ENCODE results near the gene KCNK13.

KCNK13 gene

DNA sequence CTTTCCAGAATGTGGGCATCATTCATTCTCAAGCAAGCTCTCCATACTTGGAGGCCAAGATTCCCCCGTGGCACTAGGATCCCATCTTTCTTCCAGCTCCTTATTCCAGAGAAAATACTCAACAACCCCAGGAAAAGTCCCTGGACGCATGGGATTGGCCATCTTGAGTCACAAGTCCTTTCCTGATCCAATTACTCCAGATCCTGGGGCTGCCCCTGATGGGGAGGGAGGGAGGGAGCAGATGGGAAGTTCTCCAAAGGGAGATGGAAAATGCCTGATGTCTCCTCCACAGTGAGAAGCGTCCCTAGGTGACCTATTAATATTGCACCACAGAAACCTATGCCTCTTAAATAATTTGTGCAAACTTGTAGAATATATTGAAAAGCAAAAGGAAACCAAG lies 12.4 kb upstream of the KCNK13 start:
- Histone ChIP-seq H3K79me2 (no peaks in the 10 kb centered on the region), H3K36me3 (ENCODE audit: control insufficient read depth, insufficient read depth, low read length) (no peaks in the 10 kb centered on the region), H3K4me2 (ENCODE audit: low read length) (no peak overlapping the region), H3K27me3 (ENCODE audit: control insufficient read depth, insufficient read depth, low read length) (no peaks in the 10 kb centered on the region), H3K9me3 (ENCODE audit: control insufficient read depth, low read length) (no peaks in the 10 kb centered on the region), H3K27ac (no peak overlapping the region), H3K9ac (no peak overlapping the region), H2AFZ (no peak overlapping the region), H3K4me1 (no peaks in the 10 kb centered on the region), H3K4me3 (ENCODE audit: low read depth, low read length) (no peak overlapping the region)
- TF ChIP-seq, protein P1, sequence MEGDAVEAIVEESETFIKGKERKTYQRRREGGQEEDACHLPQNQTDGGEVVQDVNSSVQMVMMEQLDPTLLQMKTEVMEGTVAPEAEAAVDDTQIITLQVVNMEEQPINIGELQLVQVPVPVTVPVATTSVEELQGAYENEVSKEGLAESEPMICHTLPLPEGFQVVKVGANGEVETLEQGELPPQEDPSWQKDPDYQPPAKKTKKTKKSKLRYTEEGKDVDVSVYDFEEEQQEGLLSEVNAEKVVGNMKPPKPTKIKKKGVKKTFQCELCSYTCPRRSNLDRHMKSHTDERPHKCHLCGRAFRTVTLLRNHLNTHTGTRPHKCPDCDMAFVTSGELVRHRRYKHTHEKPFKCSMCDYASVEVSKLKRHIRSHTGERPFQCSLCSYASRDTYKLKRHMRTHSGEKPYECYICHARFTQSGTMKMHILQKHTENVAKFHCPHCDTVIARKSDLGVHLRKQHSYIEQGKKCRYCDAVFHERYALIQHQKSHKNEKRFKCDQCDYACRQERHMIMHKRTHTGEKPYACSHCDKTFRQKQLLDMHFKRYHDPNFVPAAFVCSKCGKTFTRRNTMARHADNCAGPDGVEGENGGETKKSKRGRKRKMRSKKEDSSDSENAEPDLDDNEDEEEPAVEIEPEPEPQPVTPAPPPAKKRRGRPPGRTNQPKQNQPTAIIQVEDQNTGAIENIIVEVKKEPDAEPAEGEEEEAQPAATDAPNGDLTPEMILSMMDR (IDR thresholded peaks at IDR 0.05) = no peak

DNA sequence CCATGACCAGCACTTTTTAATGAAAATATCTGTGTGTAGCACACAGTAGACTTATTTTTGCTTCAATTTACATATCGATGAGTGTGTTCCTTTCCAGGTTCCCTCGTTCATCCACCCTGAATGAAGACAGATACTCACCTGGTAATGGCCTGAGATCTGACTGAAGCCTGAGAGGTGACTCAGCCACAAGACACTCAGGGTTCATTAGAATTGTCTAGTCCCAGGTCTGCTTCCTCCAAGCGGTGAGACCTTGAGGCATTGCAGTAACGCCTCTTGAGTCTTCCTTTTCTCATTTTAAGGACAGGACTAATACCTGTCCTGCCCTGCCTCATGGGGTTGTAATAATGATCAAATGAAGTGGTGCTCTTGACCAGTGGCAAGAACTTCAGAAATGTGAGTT lies 11.5 kb upstream of the KCNK13 start:
- TF ChIP-seq, protein P1 (IDR thresholded peaks at IDR 0.05) = no peak

DNA sequence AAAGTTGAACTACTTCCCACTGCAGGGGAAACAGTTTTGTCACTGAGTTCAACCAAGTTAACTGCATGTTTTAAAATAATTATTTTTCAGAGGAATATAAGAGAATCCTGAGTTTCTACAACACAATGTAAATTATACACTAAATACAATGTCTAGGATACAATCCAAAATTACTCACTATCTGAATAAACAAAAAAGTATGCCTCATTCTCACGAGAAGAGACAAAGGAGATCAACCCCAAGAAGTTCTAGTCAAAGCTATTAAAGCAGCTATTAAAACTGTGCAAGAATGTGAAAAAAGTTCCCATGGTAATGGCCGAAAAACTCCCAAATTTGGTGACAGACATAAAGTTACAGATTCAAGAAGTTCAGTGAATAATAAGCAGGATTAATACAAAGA lies 8.8 kb upstream of the KCNK13 start:
- no peak overlapping the region for H3K9ac ChIP-seq
- TF ChIP-seq, protein P1 (IDR thresholded peaks at IDR 0.05) = no peak
- no peak overlapping the region for H2AFZ ChIP-seq
- no peak overlapping the region for H3K27ac ChIP-seq
- no peak overlapping the region for H3K4me3 ChIP-seq (ENCODE audit: low read depth, low read length)
- no peaks in the 10 kb centered on the region for H3K36me3 ChIP-seq (ENCODE audit: control insufficient read depth, insufficient read depth, low read length)
- no peaks in the 10 kb centered on the region for H3K4me1 ChIP-seq
- no peaks in the 10 kb centered on the region for H3K79me2 ChIP-seq
- H3K9me3 ChIP-seq (ENCODE audit: control insufficient read depth, low read length) = no peaks in the 10 kb centered on the region
- H3K4me2 ChIP-seq (ENCODE audit: low read length) = no peak overlapping the region
- no peaks in the 10 kb centered on the region for H3K27me3 ChIP-seq (ENCODE audit: control insufficient read depth, insufficient read depth, low read length)

More for the DNA sequence above, 11.5 kb upstream of the KCNK13 start:
- Histone ChIP-seq H3K9me3 (ENCODE audit: control insufficient read depth, low read length) (no peaks in the 10 kb centered on the region), H3K27ac (no peak overlapping the region), H3K27me3 (ENCODE audit: control insufficient read depth, insufficient read depth, low read length) (no peaks in the 10 kb centered on the region), H3K9ac (no peak overlapping the region), H3K4me3 (ENCODE audit: low read depth, low read length) (no peak overlapping the region), H3K79me2 (no peaks in the 10 kb centered on the region), H3K4me1 (no peaks in the 10 kb centered on the region), H3K4me2 (ENCODE audit: low read length) (no peak overlapping the region), H3K36me3 (ENCODE audit: control insufficient read depth, insufficient read depth, low read length) (no peaks in the 10 kb centered on the region), H2AFZ (no peak overlapping the region)

DNA sequence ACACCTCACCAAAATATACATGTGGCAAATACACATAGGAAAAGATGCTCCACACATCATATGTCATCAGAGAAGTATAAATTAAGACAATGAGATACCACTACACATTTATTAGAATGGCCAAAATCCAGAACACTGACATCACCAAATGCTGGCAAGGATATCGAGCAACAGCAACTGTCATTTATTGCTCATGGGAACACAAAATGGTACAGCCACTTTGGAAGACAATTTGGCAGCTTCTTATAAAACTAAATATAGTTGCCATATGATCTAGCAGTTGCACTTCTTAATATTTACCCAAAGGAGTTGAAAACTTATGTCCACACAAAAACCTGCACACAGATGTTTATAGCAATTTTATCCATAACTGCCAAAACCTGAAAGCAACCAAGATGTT lies 7.0 kb upstream of the KCNK13 start:
- Histone ChIP-seq H3K4me1 (no peaks in the 10 kb centered on the region), H3K9me3 (ENCODE audit: control insufficient read depth, low read length) (no peaks in the 10 kb centered on the region), H3K79me2 (no peaks in the 10 kb centered on the region), H3K9ac (no peak overlapping the region), H3K27me3 (ENCODE audit: control insufficient read depth, insufficient read depth, low read length) (no peaks in the 10 kb centered on the region), H3K4me3 (ENCODE audit: low read depth, low read length) (no peak overlapping the region), H2AFZ (no peak overlapping the region), H3K4me2 (ENCODE audit: low read length) (no peak overlapping the region), H3K36me3 (ENCODE audit: control insufficient read depth, insufficient read depth, low read length) (no peaks in the 10 kb centered on the region), H3K27ac (no peak overlapping the region)
- TF ChIP-seq, protein P1 (IDR thresholded peaks at IDR 0.05) = no peak

DNA sequence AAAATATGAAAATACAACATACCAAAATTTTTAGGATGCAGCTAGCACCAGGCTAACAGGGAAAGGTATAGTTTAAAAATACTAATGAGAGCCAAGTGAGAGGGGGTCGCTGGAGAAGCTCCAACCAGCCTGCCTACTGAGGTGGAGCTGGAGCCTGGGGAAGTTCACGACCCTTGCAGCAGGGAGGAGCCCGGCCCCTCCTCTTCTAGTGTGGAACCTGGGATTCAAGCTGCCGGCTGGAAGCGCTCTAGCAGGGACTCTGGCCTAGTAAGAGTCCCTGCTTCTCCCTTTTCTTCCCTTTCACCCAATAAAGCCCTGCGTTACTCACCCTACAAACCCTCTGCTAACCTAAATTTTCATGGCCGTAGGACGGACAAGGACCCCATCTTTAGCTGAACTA lies 5.0 kb upstream of the KCNK13 start:
- H3K9ac ChIP-seq = no peak overlapping the region
- TF ChIP-seq, protein P1 (IDR thresholded peaks at IDR 0.05) = no peak
- H3K27me3 ChIP-seq (ENCODE audit: control insufficient read depth, insufficient read depth, low read length) = no peaks in the 10 kb centered on the region
- no peak overlapping the region for H3K4me3 ChIP-seq (ENCODE audit: low read depth, low read length)
- H3K4me1 ChIP-seq = no peaks in the 10 kb centered on the region
- no peaks in the 10 kb centered on the region for H3K79me2 ChIP-seq
- no peak overlapping the region for H2AFZ ChIP-seq
- no peak overlapping the region for H3K27ac ChIP-seq
- H3K4me2 ChIP-seq (ENCODE audit: low read length) = no peak overlapping the region
- H3K36me3 ChIP-seq (ENCODE audit: control insufficient read depth, insufficient read depth, low read length) = no peaks in the 10 kb centered on the region
- no peaks in the 10 kb centered on the region for H3K9me3 ChIP-seq (ENCODE audit: control insufficient read depth, low read length)

All from parathyroid adenoma (tissue), 2 donors.